Ovary (tissue), 9 donors: ENCODE measurements around the gene CNTNAP4. TPM values are rescaled to one million over a fixed set of nuclear protein-coding genes. Genes with fewer than 3 reads are reported as not detected.

Experiments
- DNase-seq, 5 donors: peaks; one replicate each; pipeline ENCODE4 v3.0.0-alpha.2; 2019 to 2020
- H3K27ac ChIP-seq, 2 donors: fragments of 200-600 bp; one replicate each; pipeline versions ENCODE4 v1.5.1 to v1.8.0; 2019 to 2022
- H3K27me3 ChIP-seq: fragments of 200-600 bp; one replicate; pipeline ENCODE4 v1.8.0; 2022
- H3K36me3 ChIP-seq: fragments of 200-600 bp; sonication (generic); one replicate; pipeline ENCODE4 v1.5.1; 2019
- H3K4me1 ChIP-seq: one replicate; pipeline ENCODE4 v1.8.1; 2013; ENCODE audit warnings: mild to moderate bottlenecking, moderate library complexity; ENCODE audit not compliant: insufficient read depth
- H3K4me3 ChIP-seq: fragments of 200-600 bp; sonication (generic); one replicate; pipeline ENCODE4 v1.5.1; 2017
- H3K9me3 ChIP-seq, 2 donors: fragments of 200-600 bp in 1 of 2; sonication (generic) in 1 of 2; one replicate each; pipeline versions ENCODE4 v1.5.1 to v1.8.1; 2013 to 2019; ENCODE audit warnings: mild to moderate bottlenecking in 1 of 2, moderate library complexity in 1 of 2
- CTCF ChIP-seq, 3 donors: fragments of 450-650 bp in 2 of 3; fragments of 200-600 bp in 1 of 3; IDR thresholded peaks; one replicate each; pipeline versions ENCODE4 v1.5.1 to v1.8.0; 2016 to 2022; ENCODE audit warnings: antibody characterized with exemption in 3 of 3, mild to moderate bottlenecking in 1 of 3
- EP300 ChIP-seq: sonication (generic); formaldehyde crosslinking; IDR thresholded peaks from one replicate; pipeline ENCODE4 v1.6.1; 2017; ENCODE audit warnings: antibody characterized with exemption
- POLR2A ChIP-seq: fragments of 450-650 bp; IDR thresholded peaks from one replicate; pipeline ENCODE4 v1.6.1; 2017; ENCODE audit warnings: antibody characterized with exemption, mild to moderate bottlenecking, moderate library complexity
- WGBS, 3 donors: extraction: QIAGEN DNeasy Blood & Tissue Kit in 1 of 3; methylation state at CpG; one replicate each; pipeline versions ENCODE4 v1.1.5 to v1.1.7; 2013 to 2017; 5-methylcytosine and 5-hydroxymethylcytosine counted together
- intact Hi-C, 4 donors: fragments of 100-400 bp; cut with DNase I; formaldehyde crosslinking; loops; one replicate each; pipeline versions ENCODE4 v1.11.0 to v1.15.1; 2022 to 2023
- polyA plus RNA-seq, 2 donors: library from polyadenylated mRNA; stranded (reverse); fragments of 200-250 nt in 1 of 2; fragments of 350-450 nt in 1 of 2; fragmentation: Illumina TruSeq in 1 of 2; extraction: RNeasy Lipid Tissue Mini Kit (QIAGEN cat#74804) in 1 of 2; gene quantifications; one replicate each; pipeline ENCODE4 v1.2.3, GENCODE V29; 2013 to 2014
- total RNA-seq, 7 donors: library from RNA; depleted of rRNA in 2 of 7; stranded (reverse); fragments of >200 nt in 2 of 7; fragmentation: NEBNext Ultra II Directional in 3 of 7; extraction: Animal tissue kit (Norgen Biotek cat#: 25700) in 3 of 7; gene quantifications; one replicate each; pipeline versions ENCODE4 v1.1.0 to v1.2.4, GENCODE V29; 2016 to 2023
- donor health status: DM: no; HTN: no; CAD: no; lungs with moderate emphysema.
- donor health status: DM: no; HTN: no; CAD: no.
- donor health status: Bipolar disorder and iron deficiency.
- donor health status: DM: yes; HTN: yes; CAD: no.
- donor health status: DM: no; HTN: no; CAD: no.
- donor health status: DM: yes; HTN: yes; CAD: no.

The CNTNAP4 gene
- total and polyA plus RNA-seq, 9 donors: 0.07 to 0.52 (median 0.36) TPM; not detected in 5

- no peak for TF ChIP-seq EP300
- TF ChIP-seq POLR2A: no peak
- no peak for TF ChIP-seq CTCF (IDR thresholded peaks at IDR 0.05)
- Histone ChIP-seq H3K4me3 (no peak overlapping the region), H3K27ac (no peak overlapping the region), H3K36me3 (no peaks in the 10 kb centered on the region), H3K27me3 (no peaks in the 10 kb centered on the region), H3K4me1 (no peaks in the 10 kb centered on the region), H3K9me3 (no peaks in the 10 kb centered on the region)
- intact Hi-C loops: no loop called here
- no peak for DNase-seq
- 9 to 21% (median 19%) methylated on average over 2 of the region's 2 CpGs for WGBS, 3 donors
Measured at GRCh38 chr16:76265434-76266045, 11.7 kb upstream of the CNTNAP4 start.

GRCh38 chr16:76268824-76269223 is 8.4 kb upstream of the CNTNAP4 start:
- Histone ChIP-seq H3K27ac (no peak overlapping the region), H3K27me3 (no peaks in the 10 kb centered on the region), H3K4me1 (no peaks in the 10 kb centered on the region), H3K36me3 (no peaks in the 10 kb centered on the region), H3K9me3 (no peaks in the 10 kb centered on the region), H3K4me3 (no peak overlapping the region)
- no peak for DNase-seq
- TF ChIP-seq POLR2A (no peak), CTCF (IDR thresholded peaks at IDR 0.05) (no peak), EP300 (no peak)
- intact Hi-C loops: no loop called here
- 74 to 81% (median 74%) methylated on average over 1 of the region's 1 CpG for WGBS, 3 donors

GRCh38 chr16:76277460-76278030 is 344 bp downstream of the CNTNAP4 start:
- DNase-seq: no peak
- Histone ChIP-seq H3K36me3 (no peaks in the 10 kb centered on the region), H3K4me3 (no peak overlapping the region), H3K27me3 (peaks cover 4% of the 10 kb centered on the region), H3K4me1 (no peaks in the 10 kb centered on the region), H3K27ac (no peak overlapping the region), H3K9me3 (no peaks in the 10 kb centered on the region)
- no peak for TF ChIP-seq EP300
- TF ChIP-seq POLR2A: no peak
- TF ChIP-seq CTCF (IDR thresholded peaks at IDR 0.05): no peak
- WGBS, 3 donors: 12 to 15% (median 14%) methylated on average over 9 of the region's 9 CpGs
- intact Hi-C loops: no loop called here

- no peak overlapping the region for H3K27ac ChIP-seq
- H3K36me3 ChIP-seq: no peaks in the 10 kb centered on the region
- no peaks in the 10 kb centered on the region for H3K4me1 ChIP-seq
- WGBS, 3 donors: 72 to 82% (median 77%) methylated on average over 5 of the region's 5 CpGs
- TF ChIP-seq EP300: no peak
- TF ChIP-seq CTCF (IDR thresholded peaks at IDR 0.05): no peak
- no peak for TF ChIP-seq POLR2A
- no peaks in the 10 kb centered on the region for H3K9me3 ChIP-seq
- no peak for DNase-seq
- intact Hi-C loops: no loop called here
- peaks cover 4% of the 10 kb centered on the region for H3K27me3 ChIP-seq
- H3K4me3 ChIP-seq: no peak overlapping the region
Measured at GRCh38 chr16:76278086-76278485, 885 bp downstream of the CNTNAP4 start.
